Liver (tissue), 9 donors: ENCODE measurements around the gene C1QTNF3. TPM values are rescaled to one million over a fixed set of nuclear protein-coding genes. Genes with fewer than 3 reads are reported as not detected.

Source experiments
- DNase-seq: peaks from one replicate; pipeline ENCODE4 v3.0.0-alpha.2; 2017; ENCODE audit warnings: low spot score
- H3K27ac ChIP-seq, 2 donors: one replicate each; pipeline ENCODE4 v1.7.0; 2013; ENCODE audit warnings: inconsistent platforms in 2 of 2, low read length in 2 of 2, control low read depth in 1 of 2, low read depth in 1 of 2, mild to moderate bottlenecking in 1 of 2
- H3K27me3 ChIP-seq, 4 donors: one replicate each; pipeline versions ENCODE4 v1.6.1 to v1.7.0; 2013; ENCODE audit warnings: low read length in 3 of 4, inconsistent platforms in 1 of 4, mild to moderate bottlenecking in 1 of 4, moderate library complexity in 1 of 4; ENCODE audit not compliant: control insufficient read depth in 4 of 4, insufficient read depth in 4 of 4
- H3K36me3 ChIP-seq, 4 donors: one replicate each; pipeline versions ENCODE4 v1.6.1 to v1.7.0; 2013; ENCODE audit warnings: low read length in 3 of 4, mild to moderate bottlenecking in 3 of 4, low read depth in 1 of 4, moderate library complexity in 1 of 4; ENCODE audit not compliant: control insufficient read depth in 4 of 4, insufficient read depth in 3 of 4
- H3K4me1 ChIP-seq, 4 donors: one replicate each; pipeline versions ENCODE4 v1.6.1 to v1.7.0; 2013; ENCODE audit warnings: low read length in 3 of 4, mild to moderate bottlenecking in 3 of 4, moderate library complexity in 1 of 4; ENCODE audit not compliant: control insufficient read depth in 4 of 4, insufficient read depth in 4 of 4
- H3K4me3 ChIP-seq, 3 donors: one replicate each; pipeline versions ENCODE4 v1.6.1 to v1.7.0; 2013; ENCODE audit warnings: low read length in 3 of 3, control low read depth in 1 of 3, low read depth in 1 of 3, mild to moderate bottlenecking in 1 of 3
- H3K9ac ChIP-seq, 2 donors: one replicate each; pipeline ENCODE4 v1.7.0; 2013; ENCODE audit warnings: low read length in 2 of 2, mild to moderate bottlenecking in 2 of 2, moderate library complexity in 2 of 2, control low read depth in 1 of 2, low read depth in 1 of 2
- H3K9me3 ChIP-seq, 4 donors: one replicate each; pipeline versions ENCODE4 v1.6.1 to v1.7.0; 2013; ENCODE audit warnings: low read length in 3 of 4; ENCODE audit not compliant: control insufficient read depth in 4 of 4
- EGR1 ChIP-seq, 2 donors: IDR thresholded peaks; 2 replicates each; pipeline ENCODE4 v1.6.1; 2016 to 2018; ENCODE audit warnings: antibody characterized with exemption in 2 of 2, low read depth in 2 of 2
- FOXA1 ChIP-seq: IDR thresholded peaks from 2 replicates; pipeline ENCODE4 v1.6.1; 2016; ENCODE audit warnings: antibody characterized with exemption
- FOXA2 ChIP-seq: IDR thresholded peaks from 2 replicates; pipeline ENCODE4 v1.6.1; 2016; ENCODE audit warnings: antibody characterized with exemption
- GABPA ChIP-seq, 2 donors: IDR thresholded peaks in 1 of 2; conservative IDR thresholded peaks in 1 of 2; 2 replicates each; pipeline ENCODE4 v1.6.1; 2016; ENCODE audit warnings: antibody characterized with exemption in 2 of 2, mild to moderate bottlenecking in 1 of 2, moderate library complexity in 1 of 2
- HNF4A ChIP-seq, 2 donors: conservative IDR thresholded peaks; 2 replicates each; pipeline ENCODE4 v1.6.1; 2016; ENCODE audit warnings: antibody characterized with exemption in 2 of 2, mild to moderate bottlenecking in 2 of 2
- HNF4G ChIP-seq: IDR thresholded peaks from 2 replicates; pipeline ENCODE4 v1.6.1; 2016; ENCODE audit warnings: antibody characterized with exemption
- JUND ChIP-seq, 2 donors: IDR thresholded peaks; 2 replicates each; pipeline ENCODE4 v1.6.1; 2016; ENCODE audit warnings: antibody characterized with exemption in 2 of 2
- NR2F2 ChIP-seq: IDR thresholded peaks from 2 replicates; pipeline ENCODE4 v1.6.1; 2016; ENCODE audit warnings: antibody characterized with exemption
- RAD21 ChIP-seq, 2 donors: IDR thresholded peaks; 2 replicates each; pipeline ENCODE4 v1.6.1; 2016; ENCODE audit warnings: antibody characterized with exemption in 2 of 2, mild to moderate bottlenecking in 2 of 2
- RXRA ChIP-seq, 2 donors: IDR thresholded peaks; 2 replicates each; pipeline ENCODE4 v1.6.1; 2017 to 2018; ENCODE audit warnings: antibody characterized with exemption in 2 of 2, mild to moderate bottlenecking in 1 of 2
- SP1 ChIP-seq: IDR thresholded peaks from 2 replicates; pipeline ENCODE4 v1.6.1; 2018; ENCODE audit warnings: antibody characterized with exemption, mild to moderate bottlenecking
- TAF1 ChIP-seq: conservative IDR thresholded peaks from 2 replicates; pipeline ENCODE4 v1.6.1; 2016; ENCODE audit warnings: antibody characterized with exemption, mild to moderate bottlenecking
- YY1 ChIP-seq: IDR thresholded peaks from 2 replicates; pipeline ENCODE4 v1.6.1; 2016; ENCODE audit warnings: antibody characterized with exemption, mild to moderate bottlenecking
- WGBS: extraction: QIAGEN DNeasy Blood & Tissue Kit; methylation state at CpG from one replicate; pipeline ENCODE4 v1.1.7; 2013; 5-methylcytosine and 5-hydroxymethylcytosine counted together
- polyA plus RNA-seq, 2 donors: library from polyadenylated mRNA; stranded (reverse) in 1 of 2; unstranded in 1 of 2; fragments of 200-250 nt in 1 of 2; fragments of >200 nt in 1 of 2; fragmentation: Nextera tagmentation in 1 of 2; extraction: Ambion mirVana in 1 of 2; gene quantifications; one replicate each; pipeline versions ENCODE4 v1.2.1 to v1.2.3, GENCODE V29; 2013 to 2015
- total RNA-seq, 2 donors: library from RNA; depleted of rRNA; stranded (reverse); fragments of >200 nt; gene quantifications; one replicate each; pipeline ENCODE4 v1.2.3, GENCODE V29; 2014
- TF ChIP-seq, protein P1 (sequence below): IDR thresholded peaks from 2 replicates; pipeline ENCODE4 v1.6.1; 2016; ENCODE audit warnings: antibody characterized with exemption
- TF ChIP-seq, protein P2 (sequence below): IDR thresholded peaks from 2 replicates; pipeline ENCODE4 v1.6.1; 2016; ENCODE audit warnings: antibody characterized with exemption, mild to moderate bottlenecking
- TF ChIP-seq, protein P3 (sequence below): fragments of 150-350 bp; IDR thresholded peaks from 2 replicates; pipeline ENCODE4 v1.5.1; 2017; ENCODE audit warnings: improper control_type of control experiment, low read depth, low read length; ENCODE audit not compliant: missing input control
- TF ChIP-seq, protein P4 (sequence below): IDR thresholded peaks from 2 replicates; pipeline ENCODE4 v1.6.1; 2016; ENCODE audit warnings: antibody characterized with exemption
- donor health status: healthy.
- donor health status: healthy.
- donor health status: healthy.
- donor health status: healthy.
- donor health status: healthy.

The C1QTNF3 gene
- total and polyA plus RNA-seq, 4 donors = 0.81 to 6.2 (median 2.5) TPM

DNA sequence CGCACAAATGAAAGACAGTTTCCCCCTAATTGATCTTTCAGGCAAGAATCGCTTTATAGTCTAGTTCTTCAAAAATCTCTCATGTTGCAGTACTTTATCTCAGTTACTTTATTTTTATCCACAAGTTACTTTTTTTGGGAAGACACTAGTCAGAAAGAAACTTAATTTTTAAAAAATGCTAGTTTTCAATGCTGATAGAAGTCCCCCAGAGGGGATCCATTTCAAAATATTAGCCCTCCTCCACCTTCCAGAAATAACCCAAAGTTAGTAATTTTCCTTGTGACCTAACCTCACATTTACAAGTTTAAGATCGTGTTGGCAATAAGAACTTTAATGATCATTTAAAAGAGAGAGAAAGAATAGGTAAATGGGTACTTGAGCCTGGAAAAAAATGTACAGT is 11.0 kb downstream of the C1QTNF3 start:
- no peaks in the 10 kb centered on the region for H3K36me3 ChIP-seq
- DNase-seq = no peak
- no peaks in the 10 kb centered on the region for H3K9me3 ChIP-seq
- no peak overlapping the region for H3K4me3 ChIP-seq
- TF ChIP-seq, protein P1, sequence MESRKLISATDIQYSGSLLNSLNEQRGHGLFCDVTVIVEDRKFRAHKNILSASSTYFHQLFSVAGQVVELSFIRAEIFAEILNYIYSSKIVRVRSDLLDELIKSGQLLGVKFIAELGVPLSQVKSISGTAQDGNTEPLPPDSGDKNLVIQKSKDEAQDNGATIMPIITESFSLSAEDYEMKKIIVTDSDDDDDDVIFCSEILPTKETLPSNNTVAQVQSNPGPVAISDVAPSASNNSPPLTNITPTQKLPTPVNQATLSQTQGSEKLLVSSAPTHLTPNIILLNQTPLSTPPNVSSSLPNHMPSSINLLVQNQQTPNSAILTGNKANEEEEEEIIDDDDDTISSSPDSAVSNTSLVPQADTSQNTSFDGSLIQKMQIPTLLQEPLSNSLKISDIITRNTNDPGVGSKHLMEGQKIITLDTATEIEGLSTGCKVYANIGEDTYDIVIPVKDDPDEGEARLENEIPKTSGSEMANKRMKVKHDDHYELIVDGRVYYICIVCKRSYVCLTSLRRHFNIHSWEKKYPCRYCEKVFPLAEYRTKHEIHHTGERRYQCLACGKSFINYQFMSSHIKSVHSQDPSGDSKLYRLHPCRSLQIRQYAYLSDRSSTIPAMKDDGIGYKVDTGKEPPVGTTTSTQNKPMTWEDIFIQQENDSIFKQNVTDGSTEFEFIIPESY = no peak
- TF ChIP-seq RAD21 (IDR thresholded peaks at IDR 0.05) (no peak), SP1 (no peak), FOXA2 (no peak), YY1 (no peak), HNF4G (no peak), HNF4A (conservative IDR thresholded peaks at IDR 0.05) (no peak), RXRA (IDR thresholded peaks at IDR 0.05) (no peak)
- TF ChIP-seq, protein P2, sequence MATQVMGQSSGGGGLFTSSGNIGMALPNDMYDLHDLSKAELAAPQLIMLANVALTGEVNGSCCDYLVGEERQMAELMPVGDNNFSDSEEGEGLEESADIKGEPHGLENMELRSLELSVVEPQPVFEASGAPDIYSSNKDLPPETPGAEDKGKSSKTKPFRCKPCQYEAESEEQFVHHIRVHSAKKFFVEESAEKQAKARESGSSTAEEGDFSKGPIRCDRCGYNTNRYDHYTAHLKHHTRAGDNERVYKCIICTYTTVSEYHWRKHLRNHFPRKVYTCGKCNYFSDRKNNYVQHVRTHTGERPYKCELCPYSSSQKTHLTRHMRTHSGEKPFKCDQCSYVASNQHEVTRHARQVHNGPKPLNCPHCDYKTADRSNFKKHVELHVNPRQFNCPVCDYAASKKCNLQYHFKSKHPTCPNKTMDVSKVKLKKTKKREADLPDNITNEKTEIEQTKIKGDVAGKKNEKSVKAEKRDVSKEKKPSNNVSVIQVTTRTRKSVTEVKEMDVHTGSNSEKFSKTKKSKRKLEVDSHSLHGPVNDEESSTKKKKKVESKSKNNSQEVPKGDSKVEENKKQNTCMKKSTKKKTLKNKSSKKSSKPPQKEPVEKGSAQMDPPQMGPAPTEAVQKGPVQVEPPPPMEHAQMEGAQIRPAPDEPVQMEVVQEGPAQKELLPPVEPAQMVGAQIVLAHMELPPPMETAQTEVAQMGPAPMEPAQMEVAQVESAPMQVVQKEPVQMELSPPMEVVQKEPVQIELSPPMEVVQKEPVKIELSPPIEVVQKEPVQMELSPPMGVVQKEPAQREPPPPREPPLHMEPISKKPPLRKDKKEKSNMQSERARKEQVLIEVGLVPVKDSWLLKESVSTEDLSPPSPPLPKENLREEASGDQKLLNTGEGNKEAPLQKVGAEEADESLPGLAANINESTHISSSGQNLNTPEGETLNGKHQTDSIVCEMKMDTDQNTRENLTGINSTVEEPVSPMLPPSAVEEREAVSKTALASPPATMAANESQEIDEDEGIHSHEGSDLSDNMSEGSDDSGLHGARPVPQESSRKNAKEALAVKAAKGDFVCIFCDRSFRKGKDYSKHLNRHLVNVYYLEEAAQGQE = no peak
- TF ChIP-seq, protein P3, sequence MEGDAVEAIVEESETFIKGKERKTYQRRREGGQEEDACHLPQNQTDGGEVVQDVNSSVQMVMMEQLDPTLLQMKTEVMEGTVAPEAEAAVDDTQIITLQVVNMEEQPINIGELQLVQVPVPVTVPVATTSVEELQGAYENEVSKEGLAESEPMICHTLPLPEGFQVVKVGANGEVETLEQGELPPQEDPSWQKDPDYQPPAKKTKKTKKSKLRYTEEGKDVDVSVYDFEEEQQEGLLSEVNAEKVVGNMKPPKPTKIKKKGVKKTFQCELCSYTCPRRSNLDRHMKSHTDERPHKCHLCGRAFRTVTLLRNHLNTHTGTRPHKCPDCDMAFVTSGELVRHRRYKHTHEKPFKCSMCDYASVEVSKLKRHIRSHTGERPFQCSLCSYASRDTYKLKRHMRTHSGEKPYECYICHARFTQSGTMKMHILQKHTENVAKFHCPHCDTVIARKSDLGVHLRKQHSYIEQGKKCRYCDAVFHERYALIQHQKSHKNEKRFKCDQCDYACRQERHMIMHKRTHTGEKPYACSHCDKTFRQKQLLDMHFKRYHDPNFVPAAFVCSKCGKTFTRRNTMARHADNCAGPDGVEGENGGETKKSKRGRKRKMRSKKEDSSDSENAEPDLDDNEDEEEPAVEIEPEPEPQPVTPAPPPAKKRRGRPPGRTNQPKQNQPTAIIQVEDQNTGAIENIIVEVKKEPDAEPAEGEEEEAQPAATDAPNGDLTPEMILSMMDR = no peak
- TF ChIP-seq, protein P4, sequence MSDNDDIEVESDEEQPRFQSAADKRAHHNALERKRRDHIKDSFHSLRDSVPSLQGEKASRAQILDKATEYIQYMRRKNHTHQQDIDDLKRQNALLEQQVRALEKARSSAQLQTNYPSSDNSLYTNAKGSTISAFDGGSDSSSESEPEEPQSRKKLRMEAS = no peak
- H3K9ac ChIP-seq = no peak overlapping the region
- no peaks in the 10 kb centered on the region for H3K27me3 ChIP-seq
- no peak overlapping the region for H3K27ac ChIP-seq
- peaks cover 15 to 32% (median 22%) of the 10 kb centered on the region in 4 donors for H3K4me1 ChIP-seq
- WGBS = 91% methylated on average over 3 of the region's 3 CpGs

DNA sequence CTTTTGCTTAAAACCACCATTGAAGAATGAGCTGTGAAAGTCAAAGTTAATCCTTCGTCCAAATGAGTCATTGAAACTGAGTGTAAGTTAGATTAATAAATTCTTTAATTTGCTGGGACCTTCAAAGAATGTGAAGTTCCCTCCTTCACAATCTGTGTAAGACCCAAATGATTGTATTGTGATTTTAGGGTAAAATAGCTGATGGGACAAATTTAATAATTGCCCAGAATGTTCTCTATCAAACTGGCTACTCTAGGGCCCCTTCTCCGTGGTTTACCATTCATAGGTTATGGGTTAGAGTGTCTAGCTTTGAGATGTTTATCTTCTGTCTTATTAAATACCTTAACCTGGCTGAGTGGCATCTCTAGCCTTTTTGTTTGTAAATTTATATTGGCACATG is 11.9 kb downstream of the C1QTNF3 start:
- H3K9ac ChIP-seq = no peak overlapping the region
- no peak overlapping the region for H3K4me3 ChIP-seq
- H3K4me1 ChIP-seq = peaks cover 20 to 36% (median 26%) of the 10 kb centered on the region in 4 donors
- no peaks in the 10 kb centered on the region for H3K36me3 ChIP-seq
- WGBS = 73% methylated on average over 2 of the region's 2 CpGs
- DNase-seq = no peak
- H3K9me3 ChIP-seq = no peaks in the 10 kb centered on the region
- no peak overlapping the region for H3K27ac ChIP-seq
- no peaks in the 10 kb centered on the region for H3K27me3 ChIP-seq
- TF ChIP-seq TAF1 (no peak), EGR1 (IDR thresholded peaks at IDR 0.05; ENCODE audit: low read depth in 2 of 2) (no peak), GABPA (IDR thresholded peaks at IDR 0.05 in 1 of 2, conservative IDR thresholded peaks at IDR 0.05 in 1 of 2) (no peak), JUND (IDR thresholded peaks at IDR 0.05) (no peak), FOXA1 (no peak), NR2F2 (no peak)
- TF ChIP-seq, protein P1 = no peak
- TF ChIP-seq, protein P2 = no peak
- TF ChIP-seq, protein P3 = no peak
